Measurements from ENCODE around the gene ZNF784.

The ZNF784 gene

DNA sequence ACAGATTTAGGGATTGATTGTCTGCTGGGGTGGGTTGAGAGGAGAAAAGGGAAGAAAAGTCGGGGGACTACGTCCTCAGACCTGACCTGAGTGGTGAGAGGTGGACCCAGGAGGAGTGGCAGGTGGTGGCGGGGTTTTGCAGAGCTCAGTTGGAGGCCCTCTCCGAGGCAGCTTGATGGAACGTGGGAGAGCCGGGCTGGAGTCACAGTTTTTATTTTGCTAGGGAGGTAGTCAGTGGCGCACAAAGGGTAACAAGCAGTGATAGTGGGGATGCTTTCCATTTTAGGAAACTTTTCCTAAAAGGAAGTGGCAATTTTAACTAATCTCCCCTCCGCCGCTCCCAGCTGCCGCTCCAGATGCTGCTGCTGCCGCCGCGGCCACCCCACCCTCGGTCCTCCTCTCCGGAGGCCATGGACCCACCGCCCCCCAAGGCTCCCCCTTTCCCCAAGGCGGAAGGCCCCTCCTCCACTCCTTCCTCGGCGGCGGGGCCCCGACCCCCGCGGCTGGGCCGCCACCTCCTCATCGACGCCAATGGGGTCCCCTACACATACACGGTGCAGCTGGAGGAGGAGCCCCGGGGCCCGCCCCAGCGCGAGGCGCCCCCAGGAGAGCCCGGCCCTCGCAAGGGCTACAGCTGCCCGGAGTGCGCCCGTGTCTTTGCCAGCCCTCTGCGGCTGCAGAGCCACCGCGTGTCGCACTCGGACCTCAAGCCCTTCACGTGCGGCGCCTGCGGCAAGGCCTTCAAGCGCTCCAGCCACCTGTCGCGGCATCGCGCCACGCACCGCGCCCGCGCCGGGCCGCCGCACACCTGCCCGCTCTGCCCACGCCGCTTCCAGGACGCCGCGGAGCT, 18.0 kb upstream of the ZNF784 start:
- DNase-seq, result no peak

DNA sequence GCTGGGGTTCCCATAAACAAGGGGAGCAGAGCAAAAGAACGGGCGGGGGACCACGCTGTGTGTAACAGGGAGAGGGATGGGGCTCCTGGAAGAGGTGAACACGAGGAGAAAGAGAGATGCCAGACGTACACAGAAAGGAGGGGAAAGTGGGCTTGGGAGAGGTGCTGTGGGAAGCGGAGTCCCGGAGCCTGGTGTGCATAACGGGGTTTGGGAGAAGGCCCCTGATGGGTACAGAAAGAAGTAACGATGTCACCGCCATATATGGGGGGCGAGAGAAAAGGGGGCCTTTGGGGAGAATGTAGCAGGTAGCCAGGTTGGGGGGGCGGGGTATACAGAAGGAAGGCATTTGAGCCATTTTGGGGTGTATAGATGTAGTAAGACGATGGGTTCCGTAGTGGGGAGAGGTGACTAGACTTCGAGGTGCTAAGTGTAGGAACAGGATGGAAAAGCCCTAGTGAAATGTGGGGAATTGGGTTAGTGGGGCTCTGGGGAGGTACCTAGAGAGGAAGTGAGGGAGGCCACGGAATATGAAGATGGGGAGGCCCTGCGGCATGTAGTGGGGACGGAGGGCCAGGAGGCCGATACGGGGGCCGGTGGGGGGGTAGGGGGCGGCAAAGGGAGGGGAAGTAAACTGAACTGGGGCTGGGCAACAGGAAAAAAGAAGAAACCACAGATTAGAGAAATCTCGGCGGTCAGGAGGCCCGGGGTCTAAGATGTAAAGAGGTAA, 17.2 kb upstream of the ZNF784 start:
- no peak for DNase-seq

DNA sequence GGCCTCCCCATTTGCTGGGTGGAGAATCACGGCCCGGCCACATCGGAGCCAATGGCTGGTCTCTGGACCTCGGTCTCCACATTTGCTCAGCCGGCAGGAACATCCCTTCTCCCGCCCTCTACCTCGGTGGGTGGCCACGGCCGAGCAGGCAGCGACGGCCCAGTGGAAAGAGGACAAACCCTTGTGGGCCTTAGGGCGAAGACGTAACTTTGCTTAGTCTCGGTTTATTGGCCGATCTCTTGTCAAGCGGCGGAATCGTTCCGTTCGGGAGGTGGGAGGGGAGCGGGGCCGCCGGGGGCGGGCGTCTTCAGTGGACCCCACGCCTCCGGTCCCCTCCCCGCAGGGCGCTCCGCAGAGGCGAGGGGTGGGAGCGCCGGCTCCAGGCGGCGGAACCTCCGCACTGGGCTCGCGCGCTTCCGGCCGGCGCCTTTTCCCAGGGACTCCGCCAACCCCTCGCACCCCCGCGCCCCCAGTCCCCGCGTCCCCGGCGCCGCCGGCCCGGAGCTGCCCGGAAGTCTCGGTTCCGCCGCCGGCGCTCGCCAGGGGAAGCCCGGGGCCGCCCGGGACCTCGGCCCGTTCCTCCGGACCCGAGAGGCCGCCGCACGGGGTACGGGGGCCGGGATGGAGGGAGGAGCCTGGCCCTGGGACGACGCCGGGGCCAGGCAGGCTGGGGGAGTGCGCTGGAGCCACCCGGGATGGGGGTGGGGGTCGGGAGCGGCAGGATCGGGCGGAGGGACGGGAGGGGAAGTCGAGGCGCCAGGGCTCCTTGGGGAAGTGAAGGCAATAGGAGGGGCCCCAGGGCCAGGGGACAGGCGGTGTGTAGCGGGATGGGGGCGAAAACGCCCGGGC, 16.4 kb upstream of the ZNF784 start, which contains the start of gene ZNF580:
Gene ZNF580, plus strand, starts transcription at position 426 of the 849 bp plus-strand sequence. CDS start 1,507 bp downstream, outside the sequence.
- DNase-seq, result no peak

DNA sequence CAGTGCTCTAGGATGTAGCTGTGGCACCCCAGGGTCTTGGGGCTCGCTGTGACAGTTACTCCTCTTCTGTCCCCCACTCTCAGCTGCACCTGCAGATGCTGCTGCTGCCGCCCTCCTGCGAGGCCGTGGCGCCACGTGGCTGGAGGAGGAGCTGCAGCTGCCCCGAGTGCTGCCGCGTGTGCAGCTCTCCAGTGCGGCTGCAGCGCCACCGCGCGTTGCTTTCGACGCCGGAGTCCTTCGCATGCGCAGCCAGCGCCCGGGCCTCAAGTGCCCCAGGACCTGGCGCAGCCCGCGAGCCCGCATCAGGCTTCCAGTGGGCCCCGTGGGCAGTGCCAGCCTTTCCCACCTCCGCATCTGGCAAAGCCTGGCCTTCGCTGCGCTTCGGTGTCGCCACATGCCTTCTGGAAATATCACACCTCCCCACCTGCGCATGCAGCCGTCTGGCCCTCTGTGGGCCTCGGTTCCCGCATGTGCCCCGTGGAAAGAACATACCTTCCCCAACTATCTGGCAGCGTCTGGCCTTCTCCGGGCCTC, 15.7 kb upstream of the ZNF784 start:
- DNase-seq, result no peak

DNA sequence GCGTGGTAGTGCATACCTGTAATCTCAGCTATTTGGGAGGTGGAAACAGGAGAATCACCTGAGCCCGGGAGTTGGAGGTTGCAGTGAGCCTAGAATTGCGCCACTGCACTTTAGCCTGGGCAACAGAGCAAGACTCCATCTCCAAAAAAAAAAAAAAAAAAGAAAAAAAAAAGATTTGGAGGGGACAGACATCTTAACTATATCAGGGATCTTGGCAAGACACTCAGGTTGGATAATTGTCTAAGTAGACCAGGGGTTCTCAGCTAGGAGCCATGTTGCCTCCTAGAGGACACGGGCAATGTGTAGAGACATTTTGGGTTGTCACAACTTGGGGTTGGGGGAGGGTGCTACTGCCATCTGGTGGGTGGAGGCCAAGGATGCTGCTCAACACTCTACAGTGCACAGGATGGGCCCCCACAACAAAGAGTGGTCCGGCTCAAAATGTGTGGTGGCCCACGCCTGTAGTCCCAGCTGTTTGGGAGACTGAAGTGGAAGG, 14.5 kb upstream of the ZNF784 start:
- DNase-seq, result no peak

DNA sequence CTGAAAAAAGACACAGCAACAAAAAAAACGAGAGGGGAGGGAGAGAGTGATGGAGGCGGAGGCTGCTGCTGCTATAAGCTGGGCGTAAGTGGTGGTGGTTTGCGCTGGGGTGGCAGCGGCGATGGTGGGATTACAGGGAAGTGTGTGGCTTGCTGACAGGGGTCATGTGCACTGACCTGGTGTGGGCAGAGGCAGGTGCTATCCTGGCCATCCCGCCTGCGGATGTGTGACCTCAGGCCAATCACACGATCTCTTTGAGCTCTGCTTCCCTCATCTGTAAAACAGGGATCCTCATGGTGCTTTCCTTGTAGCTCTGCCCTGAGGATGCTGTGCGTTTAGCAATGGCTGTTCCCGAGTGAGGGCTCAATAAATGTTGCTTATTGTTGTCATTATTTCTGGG, 13.2 kb upstream of the ZNF784 start:
- DNase-seq, result no peak

DNA sequence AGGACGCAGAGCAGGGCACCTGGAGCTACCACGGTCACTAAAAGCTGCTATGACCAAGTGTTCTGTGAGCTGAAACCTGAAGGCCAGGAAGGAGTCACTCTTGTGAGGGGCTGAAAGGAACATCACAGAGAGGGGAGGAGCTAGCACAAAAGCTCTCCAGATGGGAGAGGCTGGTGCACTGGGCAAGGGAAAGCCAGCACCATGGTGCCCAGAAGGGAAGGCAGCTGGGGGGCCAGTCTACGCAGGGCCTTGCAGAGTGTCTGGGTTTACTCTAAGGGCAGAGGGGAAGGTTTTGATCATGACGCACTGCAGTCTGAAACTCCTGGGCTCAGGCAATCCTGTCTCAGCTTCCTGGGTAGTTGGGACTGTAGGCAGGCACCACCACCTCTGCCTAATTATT, 12.4 kb upstream of the ZNF784 start:
- no peak for DNase-seq

DNA sequence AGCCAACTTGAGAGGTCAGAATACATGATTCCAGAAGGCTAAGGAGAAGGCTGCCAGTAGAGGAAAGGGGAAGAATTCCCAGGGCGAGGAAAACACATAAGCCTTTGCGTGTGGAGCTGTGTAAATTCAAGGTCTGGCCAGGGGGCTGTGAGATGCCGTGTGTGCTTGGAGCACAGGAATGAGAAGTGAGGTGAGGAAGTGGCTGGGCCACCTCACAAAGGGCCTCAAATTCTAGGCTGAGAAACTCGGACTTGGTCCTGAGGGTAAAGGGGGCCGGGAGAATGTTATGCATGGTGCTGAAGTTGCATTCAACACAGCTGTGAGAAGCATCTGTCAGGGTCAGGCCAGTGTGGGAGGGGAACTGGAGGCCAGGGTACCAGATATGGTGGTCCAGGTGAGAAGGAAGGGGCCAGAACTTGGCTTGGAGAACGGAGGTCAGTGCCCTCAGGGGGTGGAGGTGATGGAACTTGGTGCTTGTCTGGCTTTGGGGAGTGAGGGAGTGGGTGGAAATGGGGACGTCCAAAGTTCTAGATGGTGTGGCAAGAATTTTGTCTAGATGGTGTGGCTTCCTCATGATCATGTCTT, 11.6 kb upstream of the ZNF784 start:
- no peak for DNase-seq

DNA sequence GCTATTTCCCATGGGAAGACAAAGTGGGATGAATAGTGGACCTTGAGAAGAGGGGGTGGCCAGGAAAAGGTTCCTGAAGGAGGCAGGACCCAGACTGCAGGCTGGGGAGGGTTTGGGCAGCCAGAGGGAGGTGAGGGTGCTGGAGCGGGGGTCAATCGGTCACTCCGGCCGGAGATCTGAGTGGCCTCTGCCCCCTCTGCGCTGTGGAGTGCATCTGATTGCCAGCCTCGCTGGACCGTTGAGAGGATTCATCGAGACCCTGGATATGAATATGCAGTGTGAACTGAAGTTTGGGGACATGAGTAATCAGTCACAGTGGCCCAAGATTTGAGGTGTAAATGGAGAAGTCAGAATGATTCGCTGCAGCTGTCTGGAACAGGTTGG, 11.0 kb upstream of the ZNF784 start:
- no peak for DNase-seq

DNA sequence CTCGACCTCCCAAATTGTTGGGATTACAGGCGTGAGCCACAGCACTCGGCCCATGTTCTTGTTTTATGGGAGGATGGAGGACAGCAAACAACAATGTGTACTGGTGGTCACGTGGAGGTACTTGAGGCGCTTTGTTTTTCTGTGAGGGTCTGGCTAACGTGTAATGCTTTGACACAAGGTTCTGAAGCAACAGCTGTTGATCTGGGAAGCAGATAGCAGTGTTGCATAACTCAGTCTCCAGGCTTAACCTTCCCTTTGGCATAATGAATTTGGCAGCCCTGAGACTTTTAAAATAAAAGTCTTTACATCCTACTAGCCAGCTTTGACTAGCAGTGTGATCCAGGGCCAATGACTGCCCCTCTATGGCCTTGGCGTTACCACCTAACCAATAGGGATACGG, 9.5 kb upstream of the ZNF784 start:
- DNase-seq, result no peak

DNA sequence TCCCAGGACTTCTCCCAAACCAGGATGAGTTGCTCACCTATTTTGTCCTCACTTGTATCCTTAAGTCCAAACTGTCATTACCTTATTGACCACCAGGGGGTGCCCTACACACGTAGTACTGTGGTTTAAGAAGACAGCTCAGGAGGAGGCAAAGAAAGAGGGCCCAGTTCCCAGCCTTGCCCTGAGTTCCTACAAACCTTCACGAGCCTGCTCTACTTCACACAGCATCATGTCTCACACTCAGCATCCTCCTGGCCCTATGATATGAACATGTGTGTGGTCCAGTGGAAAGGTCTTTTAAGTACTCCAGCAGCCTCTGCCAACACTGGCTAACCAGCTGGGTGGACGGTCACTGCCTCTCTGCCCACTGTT, 8.1 kb upstream of the ZNF784 start:
- peak; percentile 45 for DNase-seq

DNA sequence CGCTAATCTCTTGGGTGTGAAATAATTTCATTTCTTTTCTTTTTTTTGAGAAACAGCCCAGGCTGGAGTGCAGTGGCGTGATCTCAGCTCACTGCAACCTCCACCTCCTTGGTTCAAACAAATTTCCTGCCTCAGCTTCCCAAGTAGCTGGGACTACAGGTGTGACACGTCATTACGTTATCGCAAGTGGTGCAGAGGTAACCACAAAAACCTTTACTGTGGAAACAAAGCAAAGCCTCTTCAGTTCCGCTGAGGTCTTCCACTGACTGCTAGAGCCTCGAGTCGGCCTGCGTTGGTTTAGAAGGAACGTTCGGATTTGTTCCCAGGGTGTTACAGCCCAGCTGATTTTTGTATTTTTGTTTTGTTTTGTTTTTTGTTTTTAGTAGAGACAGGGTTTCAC, 2.0 kb upstream of the ZNF784 start:
- DNase-seq, result no peak

DNA sequence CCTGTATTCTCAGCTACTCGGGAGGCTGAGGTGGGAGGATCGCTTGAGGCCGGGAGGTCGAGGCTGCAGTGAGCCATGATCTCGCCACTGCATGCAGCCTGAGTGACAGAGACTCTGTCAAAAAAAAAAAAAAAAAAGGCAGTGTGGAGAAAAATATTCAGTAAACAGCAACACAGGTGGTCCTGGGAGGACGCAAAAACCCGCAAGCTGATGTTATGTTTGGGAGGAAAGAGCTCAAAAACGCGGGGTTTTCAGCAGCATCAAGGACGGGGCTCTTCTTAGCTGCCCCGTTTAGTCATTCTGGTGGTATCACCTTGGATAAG, 599 bp upstream of the ZNF784 start:
- DNase-seq, result no peak

DNA sequence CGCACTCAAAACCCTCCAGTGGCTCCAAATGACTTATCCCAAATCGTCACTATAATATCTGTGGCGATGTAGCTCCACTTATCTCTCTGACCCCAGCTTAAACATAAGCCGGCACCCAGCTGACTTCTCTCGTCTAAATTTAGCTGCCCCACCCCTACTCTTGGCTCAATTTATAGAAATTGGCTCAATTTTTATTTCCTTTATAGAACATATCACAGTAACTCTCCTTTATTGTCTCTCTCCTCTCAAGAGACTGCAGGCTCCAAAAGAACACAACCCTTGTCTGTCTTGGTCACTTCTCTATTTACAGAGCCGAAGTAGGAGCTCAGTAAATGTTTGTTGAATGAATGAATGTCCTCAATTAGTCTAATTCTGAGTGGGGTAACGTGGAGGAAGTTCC, 805 bp downstream of the ZNF784 start:
- DNase-seq, result no peak

DNA sequence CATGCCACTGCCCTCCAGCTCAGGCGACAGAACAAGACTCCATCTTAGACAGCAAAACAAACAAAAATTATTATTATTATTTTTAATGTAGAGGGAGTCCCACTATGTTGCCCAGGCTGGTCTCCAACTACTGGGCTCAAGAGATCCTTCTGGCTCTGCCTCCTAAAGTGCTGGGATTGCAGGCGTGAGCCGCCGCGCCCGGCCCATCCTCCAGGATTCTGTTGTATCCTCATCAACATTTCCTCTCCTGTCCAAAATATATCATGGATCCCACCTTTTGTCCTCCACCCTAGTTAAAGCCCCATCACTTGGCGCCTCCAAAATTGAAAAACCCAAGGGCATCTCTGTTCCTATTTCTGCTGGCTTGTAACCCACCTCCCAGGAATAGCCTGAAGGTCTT, 1.2 kb downstream of the ZNF784 start:
- no peak for DNase-seq

DNA sequence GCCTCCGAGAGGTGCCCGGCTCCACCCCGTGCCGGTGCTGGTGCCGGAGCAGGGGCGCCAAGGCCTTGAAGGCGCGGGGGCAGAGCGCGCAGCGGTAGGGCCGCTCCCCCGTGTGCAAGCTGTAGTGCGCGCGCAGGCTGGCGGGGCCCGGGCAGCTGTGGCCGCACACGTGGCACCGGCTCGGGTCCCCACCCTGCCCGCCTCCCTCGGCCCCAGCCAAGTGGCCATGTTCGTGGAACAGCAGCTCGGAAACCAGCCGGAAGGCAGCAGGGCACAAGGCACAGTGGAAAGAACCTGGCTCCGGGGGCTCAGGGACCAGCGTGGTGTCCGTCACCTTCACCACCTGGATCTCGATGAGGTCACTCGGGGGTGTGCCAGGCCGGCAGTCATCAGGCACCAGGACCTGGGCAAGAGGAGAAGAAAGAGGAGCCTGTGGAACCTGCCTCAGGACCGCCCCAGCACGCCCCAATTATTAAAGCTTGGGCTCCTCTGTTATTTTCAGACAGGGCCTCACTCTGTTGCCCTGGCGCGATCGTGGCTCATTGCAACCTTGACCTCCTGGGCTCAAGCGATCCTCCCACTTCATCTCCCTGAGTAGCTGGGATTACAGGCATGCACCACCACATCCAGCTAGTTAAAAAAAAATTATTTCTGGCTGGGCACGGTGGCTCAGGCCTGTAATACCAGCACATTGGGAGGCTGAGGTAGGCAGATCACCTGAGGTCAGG, 2.0 kb downstream of the ZNF784 start:
- no peak for DNase-seq

DNA sequence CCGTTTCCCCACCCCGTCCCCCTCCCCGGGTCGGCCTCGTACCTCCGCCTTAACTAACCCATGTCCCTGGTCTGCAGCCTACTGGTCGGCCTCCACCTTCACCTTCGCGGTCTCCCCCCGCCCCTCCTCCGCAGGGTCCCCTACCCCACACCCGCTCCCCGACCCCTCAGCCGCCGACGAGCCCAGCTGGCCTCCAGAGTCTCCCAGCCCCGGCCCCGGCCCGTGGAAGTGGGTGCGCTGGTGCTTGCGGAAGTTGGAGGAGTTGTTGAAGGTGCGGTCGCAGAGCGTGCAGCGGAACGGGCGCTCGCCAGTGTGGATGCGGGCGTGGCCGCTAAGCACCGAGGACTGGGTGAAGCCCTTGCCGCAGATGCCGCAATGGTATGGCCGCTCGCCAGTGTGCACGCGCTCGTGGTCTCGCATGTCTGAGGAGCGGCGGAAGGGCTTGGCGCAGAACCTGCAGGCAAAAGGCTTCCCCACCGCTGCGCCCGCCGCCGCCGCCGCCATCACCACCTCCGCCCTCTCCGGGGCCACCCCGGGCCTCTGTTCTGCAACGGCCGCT, 2.6 kb downstream of the ZNF784 start:
- no peak for DNase-seq

DNA sequence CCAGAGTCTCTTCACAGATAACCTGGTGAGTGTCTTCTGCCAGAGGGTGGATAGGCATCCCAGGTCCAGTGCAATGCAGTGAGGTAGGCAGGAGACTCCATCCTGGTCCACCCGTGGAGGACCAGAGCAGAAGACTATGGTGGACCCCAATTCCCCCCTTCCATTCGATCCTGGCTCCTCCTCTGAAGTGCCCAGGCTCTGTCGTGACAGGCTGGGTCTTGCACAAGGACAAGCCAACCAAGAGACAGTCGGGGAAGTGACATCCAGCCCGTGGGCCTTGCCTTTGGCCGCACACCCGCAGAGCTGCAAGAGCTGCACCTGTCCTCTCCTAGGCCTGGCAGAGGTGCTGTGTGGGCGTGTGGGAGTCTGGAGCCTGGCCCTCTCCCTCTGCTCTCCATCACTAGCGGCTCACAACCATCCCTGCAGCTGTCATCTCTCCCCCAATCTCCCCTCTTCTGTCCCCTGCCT, 3.1 kb downstream of the ZNF784 start:
- DNase-seq, result no peak

DNA sequence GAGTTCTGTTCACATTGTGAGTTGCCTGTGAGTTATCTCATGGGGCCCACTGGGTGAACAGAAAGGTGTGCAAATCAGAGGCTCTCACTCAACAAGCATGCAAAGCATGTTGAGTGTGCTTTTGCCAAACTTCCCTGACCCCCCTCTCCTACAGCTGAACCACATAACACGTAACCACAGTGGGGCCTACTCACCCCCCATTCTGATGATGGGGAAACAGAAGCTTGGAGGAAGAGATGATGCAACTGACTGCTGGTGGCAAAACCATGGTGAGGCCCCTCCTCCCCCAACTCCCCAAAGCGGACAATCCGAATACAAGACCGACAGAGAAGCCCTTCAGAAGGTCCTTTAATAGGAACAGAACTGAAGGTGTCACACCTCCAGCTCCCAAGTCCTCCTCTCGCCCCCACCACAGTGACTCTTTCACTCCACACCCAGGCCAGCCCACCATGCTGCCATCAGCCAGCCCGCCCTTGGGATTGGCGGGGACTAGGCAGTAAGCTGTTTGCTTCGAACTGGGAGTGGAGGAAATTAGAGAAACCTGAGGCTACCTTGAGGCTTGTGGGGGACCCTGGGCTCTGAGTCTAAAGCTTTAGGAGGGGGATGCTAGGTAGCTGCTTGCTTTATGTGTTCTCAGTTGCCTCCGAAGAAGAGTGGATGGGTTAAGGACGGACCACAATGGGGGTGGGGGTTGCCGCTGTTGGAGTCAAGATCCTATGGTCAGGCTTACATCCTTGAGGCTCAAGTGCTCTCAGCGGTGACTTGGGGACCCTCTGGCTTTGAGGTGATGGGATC, 3.8 kb downstream of the ZNF784 start:
- DNase-seq, result no peak

DNA sequence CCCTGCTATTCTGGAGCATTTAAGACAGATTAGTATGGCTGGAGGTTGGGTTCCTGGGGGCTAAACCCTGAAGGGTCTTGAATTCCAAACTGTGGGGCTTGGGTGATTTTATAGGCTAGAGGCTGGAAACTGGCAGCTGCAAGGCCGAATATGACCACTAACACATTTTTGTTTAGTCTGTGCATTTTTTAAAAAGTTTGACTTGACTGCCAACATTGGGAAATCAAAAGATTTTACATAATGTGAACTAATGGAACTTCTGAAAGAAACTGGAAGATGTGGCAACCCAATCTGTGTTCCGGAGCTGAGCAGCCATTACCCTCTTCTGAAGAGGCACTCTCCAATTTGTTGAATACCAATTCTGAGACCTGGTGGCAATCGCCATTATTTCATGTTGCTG, 5.1 kb downstream of the ZNF784 start:
- no peak for DNase-seq

DNA sequence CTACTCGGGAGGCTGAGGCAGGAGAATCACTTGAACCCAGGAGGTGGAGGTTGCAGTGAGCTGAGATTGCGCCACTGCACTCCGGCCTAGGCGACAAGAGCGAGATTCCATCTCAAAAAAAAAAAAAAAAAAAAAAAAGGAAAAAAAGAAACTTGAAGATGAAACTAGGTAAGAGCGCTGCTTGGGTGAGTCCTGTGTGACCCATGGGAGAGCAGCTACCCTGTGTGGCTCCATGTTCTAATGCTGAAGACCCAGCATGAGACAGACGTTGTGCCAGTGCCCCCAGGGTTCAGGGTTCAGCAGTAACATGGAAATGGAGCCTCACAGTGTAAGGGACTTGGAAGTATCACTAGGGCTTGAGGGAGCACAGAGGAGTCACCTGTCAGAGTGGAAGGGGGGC, 5.9 kb downstream of the ZNF784 start:
- no peak for DNase-seq
